GM12878 (cell line): ENCODE measurements around the gene MPDZ. TPM values are rescaled to one million over a fixed set of nuclear protein-coding genes. Genes with fewer than 3 reads are reported as not detected.
A peak's percentile ranks its signal among the peaks of the same experiment; 100 is the strongest.

ENCODE experiments used
- ATAC-seq: fragments of 200-7000 bp; cut with Tn5 transposase; 3 replicates; pipeline ENCODE4 v1.9.1; 2020; ENCODE audit warnings: mild to moderate bottlenecking, moderate library complexity
- BruUV-seq: library from RNA; stranded (reverse); fragments of 400-500 nt; replicated peaks from 2 replicates; lab custom pipeline; 2021; lab: Mats Ljungman, UMichigan
- CTCF ChIA-PET: fragments of 300-600 bp; sonication (Branson Sonifier 250); formaldehyde crosslinking; extraction: SDS; loops from one replicate; lab custom pipeline; 2021; ENCODE audit warnings: inconsistent platforms; lab: Yijun Ruan, JAX
- POLR2A ChIA-PET: fragments of 350-600 bp; formaldehyde crosslinking; extraction: SDS; loops from one replicate; lab custom pipeline; 2021; ENCODE audit warnings: inconsistent platforms; lab: Charles Lee
- RAD21 ChIA-PET: fragments of 300-600 bp; sonication (Branson Sonifier 250); formaldehyde crosslinking; loops from one replicate; lab custom pipeline; 2023; ENCODE audit warnings: antibody characterized with exemption; ENCODE audit not compliant: unreplicated experiment; lab: Charles Lee
- SMC1A ChIA-PET: fragments of 300-600 bp; sonication (Branson Sonifier 250); formaldehyde crosslinking; loops from one replicate; lab custom pipeline; 2023; ENCODE audit not compliant: unreplicated experiment, uncharacterized antibody; lab: Charles Lee
- DNase-seq: peaks from one replicate; pipeline ENCODE4 v3.0.0-alpha.2; 2011; ENCODE audit warnings: low read depth, low spot score
- FAIRE-seq: peaks from 3 replicates; lab custom pipeline; 2011; peaks lifted over from hg19 to GRCh38; lab: Jason Lieb, UNC
- H2AFZ ChIP-seq: 2 replicates; pipeline ENCODE4 v1.6.0; 2011; ENCODE audit warnings: low read depth, low read length, control low read depth; ENCODE audit not compliant: control insufficient read depth
- H3K27ac ChIP-seq: 2 replicates; pipeline ENCODE4 v1.5.1; 2011; ENCODE audit warnings: control low read depth; ENCODE audit not compliant: control insufficient read depth, insufficient read depth
- H3K27me3 ChIP-seq, 2 experiments: replicated peaks in 1 of 2; 2 replicates each; pipeline versions ENCODE4 v1.6.0 to v1.6.1; 2011; ENCODE audit warnings: low read length in 1 of 2; ENCODE audit not compliant: control insufficient read depth in 2 of 2, insufficient read depth in 2 of 2
- H3K36me3 ChIP-seq, 2 experiments: 2 replicates each; pipeline ENCODE4 v1.5.1; 2011; ENCODE audit warnings: low read length in 1 of 2; ENCODE audit not compliant: control insufficient read depth in 2 of 2, insufficient read depth in 2 of 2
- H3K4me1 ChIP-seq: 2 replicates; pipeline ENCODE4 v1.6.1; 2011; ENCODE audit warnings: mild to moderate bottlenecking, low read length, moderate library complexity, mixed read lengths; ENCODE audit not compliant: control insufficient read depth, insufficient read depth
- H3K4me2 ChIP-seq: 2 replicates; pipeline ENCODE4 v1.6.0; 2011; ENCODE audit warnings: control low read depth; ENCODE audit not compliant: control insufficient read depth, insufficient read depth
- H3K4me3 ChIP-seq: fragments of 200-600 bp; sonication (generic); 2 replicates; pipeline ENCODE4 v1.5.1; 2016
- H3K79me2 ChIP-seq: 2 replicates; pipeline ENCODE4 v1.6.0; 2011; ENCODE audit warnings: low read length; ENCODE audit not compliant: control insufficient read depth, insufficient read depth
- H3K9ac ChIP-seq: 2 replicates; pipeline ENCODE4 v1.8.0; 2011; ENCODE audit warnings: low read length, control low read depth, mixed read lengths; ENCODE audit not compliant: control insufficient read depth, insufficient read depth
- H3K9me3 ChIP-seq: replicated peaks from 3 replicates; pipeline ENCODE4 v1.5.1; 2011; ENCODE audit warnings: mild to moderate bottlenecking, low read length; ENCODE audit not compliant: control insufficient read depth, insufficient read depth
- H4K20me1 ChIP-seq: 2 replicates; pipeline ENCODE4 v1.6.0; 2011; ENCODE audit not compliant: control insufficient read depth, insufficient read depth
- BCL11A ChIP-seq: IDR thresholded peaks from 2 replicates; pipeline ENCODE4 v1.6.1; 2011; ENCODE audit warnings: low read depth, low read length
- DPF2 ChIP-seq: fragments of 450-650 bp; IDR thresholded peaks from 2 replicates; pipeline ENCODE4 v1.6.1; 2017; ENCODE audit warnings: mild to moderate bottlenecking
- FOS ChIP-seq: IDR thresholded peaks from 3 replicates; pipeline ENCODE4 v1.6.1; 2011; ENCODE audit warnings: borderline replicate concordance; ENCODE audit not compliant: insufficient read length; ENCODE audit errors: extremely low read depth
- HDGF ChIP-seq: fragments of 450-650 bp; IDR thresholded peaks from 2 replicates; pipeline ENCODE4 v1.6.1; 2016; ENCODE audit warnings: antibody characterized with exemption
- IRF4 ChIP-seq: IDR thresholded peaks from 2 replicates; pipeline ENCODE4 v1.6.1; 2011; ENCODE audit warnings: low read depth, low read length
- RAD21 ChIP-seq: IDR thresholded peaks from 2 replicates; pipeline ENCODE4 v1.6.1; 2011; ENCODE audit warnings: mild to moderate bottlenecking, low read depth, low read length, moderate library complexity; ENCODE audit not compliant: insufficient read depth
- SREBF1 ChIP-seq: IDR thresholded peaks from 2 replicates; pipeline ENCODE4 v1.6.1; 2012; ENCODE audit warnings: mild to moderate bottlenecking, low read length
- ZNF207 ChIP-seq: fragments of 450-650 bp; IDR thresholded peaks from 2 replicates; pipeline ENCODE4 v1.6.1; 2014; ENCODE audit warnings: antibody characterized with exemption, mild to moderate bottlenecking, borderline replicate concordance
- in situ Hi-C: fragments of 300-500 bp; cut with MboI; formaldehyde crosslinking; loops from 9 replicates; pipeline ENCODE4 v1.14.3; 2018; ENCODE audit warnings: mixed read lengths
- intact Hi-C: fragments of 100-400 bp; cut with micrococcal nuclease; formaldehyde crosslinking; loops from one replicate; pipeline ENCODE4 v1.14.2; 2022; ENCODE audit not compliant: unreplicated experiment
- polyA plus RNA-seq, 11 experiments: library from polyadenylated mRNA; depleted of rRNA in 4 of 11; unstranded in 6 of 11; stranded (reverse) in 5 of 11; fragments of >200 nt; fragmentation: Nextera tagmentation in 4 of 11; fragmentation: Illumina TruSeq in 1 of 11; extraction: Ambion mirVana in 4 of 11; extraction: Trizol in 1 of 11; gene quantifications; 1 replicate in 1 of 11; 2 replicates in 10 of 11; pipeline versions ENCODE4 v1.2.1 to v1.2.3, GENCODE V29; 2011 to 2016; ENCODE audit warnings: inconsistent platforms in 2 of 11, missing spikeins in 2 of 11, low read depth in 1 of 11
- total RNA-seq, 4 experiments: library from RNA; depleted of rRNA in 3 of 4; stranded (reverse); fragments of >200 nt in 3 of 4; fragmentation: Illumina TruSeq in 1 of 4; extraction: Trizol in 1 of 4; gene quantifications; 2 replicates each; pipeline versions ENCODE4 v1.2.1 to v1.2.3, GENCODE V29; 2013 to 2021
- TF ChIP-seq, protein P1 (sequence below), 3 experiments: IDR thresholded peaks in 2 of 3; conservative IDR thresholded peaks in 1 of 3; 2 replicates each; pipeline ENCODE4 v1.5.1; 2011; ENCODE audit warnings: low read depth in 3 of 3, low read length in 3 of 3, mild to moderate bottlenecking in 3 of 3, control low read depth in 2 of 3, moderate library complexity in 2 of 3, inconsistent platforms in 1 of 3, mixed read lengths in 1 of 3; ENCODE audit not compliant: control insufficient read depth in 2 of 3, insufficient read depth in 1 of 3; ENCODE audit errors: extremely low read depth in 1 of 3
- TF ChIP-seq, protein P2 (sequence below): IDR thresholded peaks from 2 replicates; pipeline ENCODE4 v1.6.1; 2011; ENCODE audit warnings: low read depth, mild to moderate bottlenecking, low read length, moderate library complexity, borderline replicate concordance; ENCODE audit errors: extremely low read depth
- TF ChIP-seq, protein P3 (sequence below): fragments of 450-650 bp; IDR thresholded peaks from 2 replicates; pipeline ENCODE4 v1.6.1; 2017; ENCODE audit warnings: borderline replicate concordance
- TF ChIP-seq, protein P4 (sequence below): IDR thresholded peaks from 2 replicates; pipeline ENCODE4 v1.6.1; 2012; ENCODE audit warnings: low read length, inconsistent platforms
- TF ChIP-seq, protein P5 (sequence below): fragments of 450-650 bp; IDR thresholded peaks from 2 replicates; pipeline ENCODE4 v1.6.1; 2016; ENCODE audit warnings: mild to moderate bottlenecking, moderate library complexity, borderline replicate concordance

MPDZ gene
- total and polyA plus RNA-seq, 10 of the 15 experiments (the other 5 are each of a cell fraction or from before 2014, with no cell fraction given): 0.36 TPM; not detected in 9

DNA sequence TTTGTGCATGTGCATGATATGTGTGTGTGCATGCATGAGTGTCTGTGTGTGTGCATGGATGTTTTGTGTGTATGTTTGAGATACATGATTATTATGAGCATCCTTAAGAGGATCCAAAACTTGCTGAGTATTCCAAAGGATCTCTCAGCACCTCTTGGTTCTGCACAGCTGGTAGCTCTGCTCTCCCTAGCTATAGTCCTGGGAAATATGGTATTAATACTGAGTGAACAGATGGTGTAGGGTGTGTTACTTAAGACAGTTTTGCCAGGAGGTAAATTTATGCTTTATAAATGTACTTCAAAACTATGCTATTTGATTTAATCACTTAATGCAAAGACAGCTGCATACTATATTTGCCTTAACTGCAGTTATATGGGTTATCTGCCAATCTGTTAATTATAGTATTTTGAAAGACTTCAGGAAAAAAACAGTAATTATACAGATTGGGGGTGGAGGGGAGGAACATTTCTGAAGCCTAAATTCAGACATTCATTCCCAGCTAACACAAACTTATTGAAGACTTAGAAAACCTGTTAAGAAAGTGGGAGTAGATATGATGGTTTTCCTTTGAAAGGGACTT lies 215.5 kb downstream of the MPDZ start:
- RAD21 ChIA-PET: no interaction called here
- Histone ChIP-seq H3K9me3 (no peaks in the 10 kb centered on the region), H3K4me1 (no peaks in the 10 kb centered on the region), H3K4me2 (no peak overlapping the region), H3K27ac (no peak overlapping the region), H4K20me1 (no peaks in the 10 kb centered on the region), H3K4me3 (no peak overlapping the region), H3K36me3 (no peaks in the 10 kb centered on the region), H3K27me3 (no peaks in the 10 kb centered on the region), H2AFZ (no peak overlapping the region), H3K79me2 (no peaks in the 10 kb centered on the region), H3K9ac (no peak overlapping the region)
- SMC1A ChIA-PET: no interaction called here
- no peak for DNase-seq
- ATAC-seq: no peak
- no TSS peak for BruUV-seq
- in situ Hi-C loops (no loop called here), intact Hi-C loops (no loop called here)
- POLR2A ChIA-PET: no interaction called here
- CTCF ChIA-PET: no interaction called here
- peak; percentile 27 for FAIRE-seq
- TF ChIP-seq DPF2: no peak
- TF ChIP-seq, protein P1, sequence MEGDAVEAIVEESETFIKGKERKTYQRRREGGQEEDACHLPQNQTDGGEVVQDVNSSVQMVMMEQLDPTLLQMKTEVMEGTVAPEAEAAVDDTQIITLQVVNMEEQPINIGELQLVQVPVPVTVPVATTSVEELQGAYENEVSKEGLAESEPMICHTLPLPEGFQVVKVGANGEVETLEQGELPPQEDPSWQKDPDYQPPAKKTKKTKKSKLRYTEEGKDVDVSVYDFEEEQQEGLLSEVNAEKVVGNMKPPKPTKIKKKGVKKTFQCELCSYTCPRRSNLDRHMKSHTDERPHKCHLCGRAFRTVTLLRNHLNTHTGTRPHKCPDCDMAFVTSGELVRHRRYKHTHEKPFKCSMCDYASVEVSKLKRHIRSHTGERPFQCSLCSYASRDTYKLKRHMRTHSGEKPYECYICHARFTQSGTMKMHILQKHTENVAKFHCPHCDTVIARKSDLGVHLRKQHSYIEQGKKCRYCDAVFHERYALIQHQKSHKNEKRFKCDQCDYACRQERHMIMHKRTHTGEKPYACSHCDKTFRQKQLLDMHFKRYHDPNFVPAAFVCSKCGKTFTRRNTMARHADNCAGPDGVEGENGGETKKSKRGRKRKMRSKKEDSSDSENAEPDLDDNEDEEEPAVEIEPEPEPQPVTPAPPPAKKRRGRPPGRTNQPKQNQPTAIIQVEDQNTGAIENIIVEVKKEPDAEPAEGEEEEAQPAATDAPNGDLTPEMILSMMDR (IDR thresholded peaks at IDR 0.05 in 2 of 3, conservative IDR thresholded peaks at IDR 0.05 in 1 of 3; ENCODE audit: control insufficient read depth in 2 of 3, extremely low read depth in 1 of 3, insufficient read depth in 1 of 3, low read depth in 3 of 3, low read length in 3 of 3): no peak
- no peak for TF ChIP-seq IRF4
- no peak for TF ChIP-seq FOS
- TF ChIP-seq HDGF: no peak
- TF ChIP-seq, protein P2, sequence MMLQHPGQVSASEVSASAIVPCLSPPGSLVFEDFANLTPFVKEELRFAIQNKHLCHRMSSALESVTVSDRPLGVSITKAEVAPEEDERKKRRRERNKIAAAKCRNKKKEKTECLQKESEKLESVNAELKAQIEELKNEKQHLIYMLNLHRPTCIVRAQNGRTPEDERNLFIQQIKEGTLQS: no peak
- TF ChIP-seq, protein P3, sequence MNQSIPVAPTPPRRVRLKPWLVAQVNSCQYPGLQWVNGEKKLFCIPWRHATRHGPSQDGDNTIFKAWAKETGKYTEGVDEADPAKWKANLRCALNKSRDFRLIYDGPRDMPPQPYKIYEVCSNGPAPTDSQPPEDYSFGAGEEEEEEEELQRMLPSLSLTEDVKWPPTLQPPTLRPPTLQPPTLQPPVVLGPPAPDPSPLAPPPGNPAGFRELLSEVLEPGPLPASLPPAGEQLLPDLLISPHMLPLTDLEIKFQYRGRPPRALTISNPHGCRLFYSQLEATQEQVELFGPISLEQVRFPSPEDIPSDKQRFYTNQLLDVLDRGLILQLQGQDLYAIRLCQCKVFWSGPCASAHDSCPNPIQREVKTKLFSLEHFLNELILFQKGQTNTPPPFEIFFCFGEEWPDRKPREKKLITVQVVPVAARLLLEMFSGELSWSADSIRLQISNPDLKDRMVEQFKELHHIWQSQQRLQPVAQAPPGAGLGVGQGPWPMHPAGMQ: no peak
- TF ChIP-seq, protein P4, sequence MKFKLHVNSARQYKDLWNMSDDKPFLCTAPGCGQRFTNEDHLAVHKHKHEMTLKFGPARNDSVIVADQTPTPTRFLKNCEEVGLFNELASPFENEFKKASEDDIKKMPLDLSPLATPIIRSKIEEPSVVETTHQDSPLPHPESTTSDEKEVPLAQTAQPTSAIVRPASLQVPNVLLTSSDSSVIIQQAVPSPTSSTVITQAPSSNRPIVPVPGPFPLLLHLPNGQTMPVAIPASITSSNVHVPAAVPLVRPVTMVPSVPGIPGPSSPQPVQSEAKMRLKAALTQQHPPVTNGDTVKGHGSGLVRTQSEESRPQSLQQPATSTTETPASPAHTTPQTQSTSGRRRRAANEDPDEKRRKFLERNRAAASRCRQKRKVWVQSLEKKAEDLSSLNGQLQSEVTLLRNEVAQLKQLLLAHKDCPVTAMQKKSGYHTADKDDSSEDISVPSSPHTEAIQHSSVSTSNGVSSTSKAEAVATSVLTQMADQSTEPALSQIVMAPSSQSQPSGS: no peak
- no peak for TF ChIP-seq SREBF1
- TF ChIP-seq BCL11A: no peak
- TF ChIP-seq, protein P5, sequence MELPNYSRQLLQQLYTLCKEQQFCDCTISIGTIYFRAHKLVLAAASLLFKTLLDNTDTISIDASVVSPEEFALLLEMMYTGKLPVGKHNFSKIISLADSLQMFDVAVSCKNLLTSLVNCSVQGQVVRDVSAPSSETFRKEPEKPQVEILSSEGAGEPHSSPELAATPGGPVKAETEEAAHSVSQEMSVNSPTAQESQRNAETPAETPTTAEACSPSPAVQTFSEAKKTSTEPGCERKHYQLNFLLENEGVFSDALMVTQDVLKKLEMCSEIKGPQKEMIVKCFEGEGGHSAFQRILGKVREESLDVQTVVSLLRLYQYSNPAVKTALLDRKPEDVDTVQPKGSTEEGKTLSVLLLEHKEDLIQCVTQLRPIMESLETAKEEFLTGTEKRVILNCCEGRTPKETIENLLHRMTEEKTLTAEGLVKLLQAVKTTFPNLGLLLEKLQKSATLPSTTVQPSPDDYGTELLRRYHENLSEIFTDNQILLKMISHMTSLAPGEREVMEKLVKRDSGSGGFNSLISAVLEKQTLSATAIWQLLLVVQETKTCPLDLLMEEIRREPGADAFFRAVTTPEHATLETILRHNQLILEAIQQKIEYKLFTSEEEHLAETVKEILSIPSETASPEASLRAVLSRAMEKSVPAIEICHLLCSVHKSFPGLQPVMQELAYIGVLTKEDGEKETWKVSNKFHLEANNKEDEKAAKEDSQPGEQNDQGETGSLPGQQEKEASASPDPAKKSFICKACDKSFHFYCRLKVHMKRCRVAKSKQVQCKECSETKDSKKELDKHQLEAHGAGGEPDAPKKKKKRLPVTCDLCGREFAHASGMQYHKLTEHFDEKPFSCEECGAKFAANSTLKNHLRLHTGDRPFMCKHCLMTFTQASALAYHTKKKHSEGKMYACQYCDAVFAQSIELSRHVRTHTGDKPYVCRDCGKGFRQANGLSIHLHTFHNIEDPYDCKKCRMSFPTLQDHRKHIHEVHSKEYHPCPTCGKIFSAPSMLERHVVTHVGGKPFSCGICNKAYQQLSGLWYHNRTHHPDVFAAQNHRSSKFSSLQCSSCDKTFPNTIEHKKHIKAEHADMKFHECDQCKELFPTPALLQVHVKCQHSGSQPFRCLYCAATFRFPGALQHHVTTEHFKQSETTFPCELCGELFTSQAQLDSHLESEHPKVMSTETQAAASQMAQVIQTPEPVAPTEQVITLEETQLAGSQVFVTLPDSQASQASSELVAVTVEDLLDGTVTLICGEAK: no peak
- TF ChIP-seq ZNF207: no peak
- TF ChIP-seq RAD21: no peak
